Suprapubic skin (tissue), 4 donors: Measurements from ENCODE around the gene SH3YL1. TPM values are rescaled to one million over a fixed set of nuclear protein-coding genes. Genes with fewer than 3 reads are reported as not detected.

Source experiments
- DNase-seq, 2 donors: peaks; one replicate each; pipeline ENCODE4 v3.0.0-alpha.2; 2019; ENCODE audit warnings: low spot score in 2 of 2
- H3K27ac ChIP-seq: fragments of 200-600 bp; sonication (generic); one replicate; pipeline ENCODE4 v1.5.1; 2019
- H3K27me3 ChIP-seq: fragments of 200-600 bp; sonication (generic); one replicate; pipeline ENCODE4 v1.5.1; 2019
- H3K36me3 ChIP-seq: fragments of 200-600 bp; sonication (generic); one replicate; pipeline ENCODE4 v1.5.1; 2019
- H3K4me1 ChIP-seq: fragments of 200-600 bp; sonication (generic); one replicate; pipeline ENCODE4 v1.5.1; 2019
- H3K4me3 ChIP-seq: fragments of 200-600 bp; sonication (generic); one replicate; pipeline ENCODE4 v1.5.1; 2019; ENCODE audit warnings: mild to moderate bottlenecking
- H3K9me3 ChIP-seq: fragments of 200-600 bp; sonication (generic); one replicate; pipeline ENCODE4 v1.5.1; 2019
- CTCF ChIP-seq, 2 donors: fragments of 200-600 bp in 1 of 2; fragments of 450-650 bp in 1 of 2; sonication (generic) in 1 of 2; IDR thresholded peaks; one replicate each; pipeline ENCODE4 v1.5.1; 2016 to 2019; ENCODE audit warnings: antibody characterized with exemption in 2 of 2, mild to moderate bottlenecking in 1 of 2, moderate library complexity in 1 of 2
- EP300 ChIP-seq: sonication (generic); formaldehyde crosslinking; IDR thresholded peaks from one replicate; pipeline ENCODE4 v1.6.1; 2017; ENCODE audit warnings: antibody characterized with exemption
- POLR2A ChIP-seq, 2 donors: fragments of 450-650 bp; IDR thresholded peaks; one replicate each; pipeline ENCODE4 v1.6.1; 2017; ENCODE audit warnings: antibody characterized with exemption in 2 of 2, mild to moderate bottlenecking in 2 of 2, moderate library complexity in 2 of 2
- POLR2AphosphoS5 ChIP-seq, 3 donors: sonication (generic); formaldehyde crosslinking; IDR thresholded peaks; one replicate each; pipeline ENCODE4 v1.6.1; 2017; ENCODE audit warnings: antibody characterized with exemption in 3 of 3
- WGBS: methylation state at CpG from one replicate; pipeline ENCODE4 v1.1.5; 2018; 5-methylcytosine and 5-hydroxymethylcytosine counted together
- total RNA-seq, 4 donors: library from RNA; depleted of rRNA; stranded (reverse); fragments of >200 nt; gene quantifications; one replicate each; pipeline ENCODE4 v1.1.0, GENCODE V29; 2016

Gene SH3YL1
- total RNA-seq, 4 donors from 2014 or later = 104 to 119 (median 118) TPM

- no peaks in the 10 kb centered on the region for H3K27me3 ChIP-seq
- H3K4me1 ChIP-seq = no peaks in the 10 kb centered on the region
- no peaks in the 10 kb centered on the region for H3K9me3 ChIP-seq
- H3K4me3 ChIP-seq = no peak overlapping the region
- no peaks in the 10 kb centered on the region for H3K36me3 ChIP-seq
- no peak for DNase-seq
- no peak for TF ChIP-seq POLR2AphosphoS5 (IDR thresholded peaks at IDR 0.05)
- no peak for TF ChIP-seq EP300
- no peak for TF ChIP-seq CTCF (IDR thresholded peaks at IDR 0.05)
- TF ChIP-seq POLR2A (IDR thresholded peaks at IDR 0.05) = no peak
- no peak overlapping the region for H3K27ac ChIP-seq
- 91% methylated on average over 5 of the region's 5 CpGs for WGBS
Measured at GRCh38 chr2:196406-196805, 67.4 kb downstream of the SH3YL1 start.

- Histone ChIP-seq H3K36me3 (no peaks in the 10 kb centered on the region), H3K27ac (no peak overlapping the region), H3K4me3 (no peak overlapping the region), H3K27me3 (no peaks in the 10 kb centered on the region), H3K4me1 (no peaks in the 10 kb centered on the region), H3K9me3 (no peaks in the 10 kb centered on the region)
- WGBS = 87% methylated on average over 7 of the region's 7 CpGs
- no peak for DNase-seq
- TF ChIP-seq EP300 = no peak
- no peak for TF ChIP-seq CTCF (IDR thresholded peaks at IDR 0.05)
- TF ChIP-seq POLR2AphosphoS5 (IDR thresholded peaks at IDR 0.05) = no peak
- TF ChIP-seq POLR2A (IDR thresholded peaks at IDR 0.05) = no peak
Measured at GRCh38 chr2:195932-196331, 67.9 kb downstream of the SH3YL1 start.

- Histone ChIP-seq H3K27ac (no peak overlapping the region), H3K4me3 (no peak overlapping the region), H3K4me1 (no peaks in the 10 kb centered on the region), H3K27me3 (no peaks in the 10 kb centered on the region), H3K9me3 (no peaks in the 10 kb centered on the region), H3K36me3 (no peaks in the 10 kb centered on the region)
- no peak for DNase-seq
- TF ChIP-seq EP300 (no peak), POLR2A (IDR thresholded peaks at IDR 0.05) (no peak), POLR2AphosphoS5 (IDR thresholded peaks at IDR 0.05) (no peak), CTCF (IDR thresholded peaks at IDR 0.05) (no peak)
- 64% methylated on average over 17 of the region's 17 CpGs for WGBS
Measured at GRCh38 chr2:193141-193671, 70.6 kb downstream of the SH3YL1 start.

DNA sequence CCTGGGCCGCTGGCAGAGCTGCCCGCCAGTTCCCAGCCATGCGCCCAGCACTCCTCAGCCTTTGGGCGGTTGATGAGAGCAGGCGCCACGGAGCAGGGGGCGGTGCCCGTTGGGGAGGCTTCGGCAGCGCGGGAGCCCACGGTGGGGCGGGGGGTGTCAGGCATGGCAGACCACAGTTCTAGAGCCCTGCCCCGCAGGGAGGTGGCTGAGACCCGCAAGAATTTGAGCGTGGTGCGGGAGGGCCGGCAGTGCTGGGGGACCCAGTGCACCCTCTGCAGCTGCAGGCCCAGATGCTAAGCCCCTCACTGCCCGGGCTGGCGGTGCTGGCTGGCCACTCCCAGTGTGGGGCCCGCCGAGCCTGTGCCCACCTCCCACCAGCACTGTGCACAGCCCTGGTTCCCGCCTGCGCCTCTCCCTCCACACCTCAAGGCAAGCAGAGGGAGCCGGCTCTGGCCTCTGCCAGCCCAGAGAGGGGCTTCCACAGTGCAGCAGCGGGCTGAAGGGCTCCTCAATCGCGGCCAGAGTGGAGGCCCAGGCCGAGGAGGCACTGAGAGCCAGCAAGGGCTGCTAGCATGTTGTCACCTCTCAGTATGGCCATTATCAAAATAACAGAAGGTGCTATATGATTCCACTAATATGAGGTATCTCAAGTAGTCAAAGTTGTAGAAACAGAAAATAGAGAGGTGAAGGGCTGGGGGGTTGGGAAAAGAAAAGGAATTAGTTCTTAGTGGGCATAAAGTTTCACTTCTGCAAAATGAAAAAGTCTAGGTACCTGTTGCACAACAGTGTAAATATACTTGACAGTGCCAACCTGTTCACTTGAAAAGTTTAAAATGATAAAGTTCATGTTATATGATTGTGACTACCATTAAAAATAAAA is 72.3 kb downstream of the SH3YL1 start:
- no peak for DNase-seq
- Histone ChIP-seq H3K36me3 (no peaks in the 10 kb centered on the region), H3K4me3 (no peak overlapping the region), H3K4me1 (no peaks in the 10 kb centered on the region), H3K27me3 (no peaks in the 10 kb centered on the region), H3K27ac (no peak overlapping the region), H3K9me3 (peaks cover 7% of the 10 kb centered on the region)
- WGBS = 100% methylated on average over 3 of the region's 29 CpGs
- TF ChIP-seq POLR2AphosphoS5 (IDR thresholded peaks at IDR 0.05) (no peak), POLR2A (IDR thresholded peaks at IDR 0.05) (no peak), CTCF (IDR thresholded peaks at IDR 0.05) (no peak), EP300 (no peak)

DNA sequence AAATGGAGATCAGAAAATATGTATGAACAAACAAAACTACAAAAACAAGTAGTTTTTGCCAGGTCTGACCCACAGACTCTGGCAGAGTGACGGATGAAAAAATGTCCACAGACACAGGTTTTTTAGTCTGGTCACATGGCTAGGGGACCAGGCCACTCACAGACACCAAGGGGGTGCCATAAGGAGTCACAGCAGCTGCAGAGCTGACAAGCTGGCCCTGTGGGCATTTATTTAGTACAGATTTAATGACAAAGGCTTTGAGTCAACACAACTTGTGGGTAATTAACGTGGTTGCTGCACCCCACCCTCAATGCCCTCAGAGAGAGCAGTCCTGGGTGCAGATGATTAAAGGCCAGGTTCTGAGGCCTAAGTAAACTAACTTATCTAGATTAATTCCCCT is 76.0 kb downstream of the SH3YL1 start:
- Histone ChIP-seq H3K36me3 (no peaks in the 10 kb centered on the region), H3K9me3 (peaks cover 7% of the 10 kb centered on the region), H3K4me3 (no peak overlapping the region), H3K27ac (no peak overlapping the region), H3K27me3 (no peaks in the 10 kb centered on the region), H3K4me1 (no peaks in the 10 kb centered on the region)
- WGBS = 80% methylated on average over 2 of the region's 2 CpGs
- DNase-seq = no peak
- no peak for TF ChIP-seq POLR2A (IDR thresholded peaks at IDR 0.05)
- no peak for TF ChIP-seq CTCF (IDR thresholded peaks at IDR 0.05)
- TF ChIP-seq EP300 = no peak
- TF ChIP-seq POLR2AphosphoS5 (IDR thresholded peaks at IDR 0.05) = no peak
